Esophagus squamous epithelium (tissue), 4 donors: Measurements from ENCODE around the gene UGT1A4.

ENCODE experiments used
- POLR2A ChIP-seq, 4 donors: fragments of 450-650 bp; IDR thresholded peaks; one replicate each; pipeline ENCODE4 v1.6.1; 2017; ENCODE audit warnings: antibody characterized with exemption in 4 of 4, mild to moderate bottlenecking in 4 of 4, moderate library complexity in 3 of 4
- TF ChIP-seq, protein P1 (sequence below), 6 experiments: fragments of 450-650 bp in 4 of 6; fragments of 200-600 bp in 2 of 6; sonication (generic) in 2 of 6; IDR thresholded peaks; one replicate each; pipeline ENCODE4 v1.5.1; 2016 to 2019; ENCODE audit warnings: antibody characterized with exemption in 6 of 6, mild to moderate bottlenecking in 4 of 6, moderate library complexity in 4 of 6

GRCh38 chr2:233743464-233744259, 25.1 kb downstream of the UGT1A4 start:
- TF ChIP-seq, protein P1, sequence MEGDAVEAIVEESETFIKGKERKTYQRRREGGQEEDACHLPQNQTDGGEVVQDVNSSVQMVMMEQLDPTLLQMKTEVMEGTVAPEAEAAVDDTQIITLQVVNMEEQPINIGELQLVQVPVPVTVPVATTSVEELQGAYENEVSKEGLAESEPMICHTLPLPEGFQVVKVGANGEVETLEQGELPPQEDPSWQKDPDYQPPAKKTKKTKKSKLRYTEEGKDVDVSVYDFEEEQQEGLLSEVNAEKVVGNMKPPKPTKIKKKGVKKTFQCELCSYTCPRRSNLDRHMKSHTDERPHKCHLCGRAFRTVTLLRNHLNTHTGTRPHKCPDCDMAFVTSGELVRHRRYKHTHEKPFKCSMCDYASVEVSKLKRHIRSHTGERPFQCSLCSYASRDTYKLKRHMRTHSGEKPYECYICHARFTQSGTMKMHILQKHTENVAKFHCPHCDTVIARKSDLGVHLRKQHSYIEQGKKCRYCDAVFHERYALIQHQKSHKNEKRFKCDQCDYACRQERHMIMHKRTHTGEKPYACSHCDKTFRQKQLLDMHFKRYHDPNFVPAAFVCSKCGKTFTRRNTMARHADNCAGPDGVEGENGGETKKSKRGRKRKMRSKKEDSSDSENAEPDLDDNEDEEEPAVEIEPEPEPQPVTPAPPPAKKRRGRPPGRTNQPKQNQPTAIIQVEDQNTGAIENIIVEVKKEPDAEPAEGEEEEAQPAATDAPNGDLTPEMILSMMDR (IDR thresholded peaks at IDR 0.05) = no peak
- no peak for TF ChIP-seq POLR2A (IDR thresholded peaks at IDR 0.05)
